Esophagus squamous epithelium (tissue), 4 donors: ENCODE measurements around the gene RDH5.

Experiments
- CTCF ChIP-seq, 6 experiments: fragments of 450-650 bp in 4 of 6; fragments of 200-600 bp in 2 of 6; sonication (generic) in 2 of 6; IDR thresholded peaks; one replicate each; pipeline ENCODE4 v1.5.1; 2016 to 2019; ENCODE audit warnings: antibody characterized with exemption in 6 of 6, mild to moderate bottlenecking in 4 of 6, moderate library complexity in 4 of 6
- POLR2A ChIP-seq, 4 donors: fragments of 450-650 bp; IDR thresholded peaks; one replicate each; pipeline ENCODE4 v1.6.1; 2017; ENCODE audit warnings: antibody characterized with exemption in 4 of 4, mild to moderate bottlenecking in 4 of 4, moderate library complexity in 3 of 4

DNA sequence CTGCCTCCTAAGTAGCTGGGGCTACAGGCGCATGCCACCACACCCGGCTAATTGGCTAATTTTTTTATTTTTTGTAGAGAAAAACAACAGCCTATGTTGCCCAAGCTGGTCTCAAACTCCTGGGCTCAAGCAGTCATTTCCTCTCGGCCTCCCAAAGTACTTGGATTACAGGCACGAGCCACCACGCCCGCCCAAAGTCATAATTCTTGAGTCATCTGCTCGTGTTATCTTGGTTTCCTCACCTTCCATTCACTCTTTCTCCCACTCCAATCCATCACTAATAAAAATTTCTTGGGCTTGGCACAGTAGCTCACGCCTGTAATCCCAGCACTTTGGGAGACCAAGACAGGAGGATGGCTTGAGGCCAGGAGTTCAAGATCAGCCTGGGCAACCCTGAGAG is 44.5 kb upstream of the RDH5 start:
- TF ChIP-seq CTCF (IDR thresholded peaks at IDR 0.05) = no peak
- TF ChIP-seq POLR2A (IDR thresholded peaks at IDR 0.05) = no peak
